ENCODE data around the gene CNEP1R1.

DNA sequence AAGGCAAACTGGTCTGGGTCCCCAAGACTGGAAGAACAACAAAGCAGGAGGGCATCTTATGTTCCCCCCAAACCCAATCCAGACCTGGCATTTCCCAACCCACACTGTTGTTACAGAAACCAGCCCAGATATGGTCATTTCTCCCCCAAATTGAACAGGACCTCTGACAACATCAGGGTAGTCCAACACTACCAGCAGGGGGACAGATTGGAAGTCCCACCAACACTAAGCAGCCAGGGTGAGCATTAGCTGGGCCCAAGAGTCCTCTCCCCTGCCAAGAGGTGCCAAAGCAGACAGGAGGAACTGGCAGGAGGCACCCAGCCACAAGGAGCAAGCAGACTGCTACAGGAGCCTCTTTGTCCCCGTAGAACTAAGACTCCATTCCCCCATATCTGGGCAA is 29.3 kb upstream of the CNEP1R1 start:
- TF ChIP-seq FOXA1 (IDR thresholded peaks at IDR 0.05) (no peak), ZNF384 (IDR thresholded peaks at IDR 0.05) (no peak)

Data from HEK293T (cell line).